ENCODE results near the gene MRPL14. TPM values are rescaled to one million over a fixed set of nuclear protein-coding genes. Genes with fewer than 3 reads are reported as not detected.
A peak's percentile ranks its signal among the peaks of the same experiment; 100 is the strongest.

MRPL14 gene
- total and polyA plus RNA-seq, 9 of the 15 experiments (the other 6 are each of a cell fraction or from before 2014, with no cell fraction given) = 126 to 424 (median 165) TPM

- TF ChIP-seq ATF3 (IDR thresholded peaks at IDR 0.05) = 0 out of 2 replicates have a peak, but pooled peaks have one; percentile 11
- no peak for TF ChIP-seq ATF3 (CRISPR knock-in tag; conservative IDR thresholded peaks at IDR 0.05)
- TF ChIP-seq KDM2B (CRISPR knock-in tag; IDR thresholded peaks at IDR 0.05) = no peak
- no peak for TF ChIP-seq RBM15 (IDR thresholded peaks at IDR 0.05; ENCODE audit: insufficient read depth, low read length)
- TF ChIP-seq PHB (CRISPR knock-in tag; IDR thresholded peaks at IDR 0.05) = no peak
- TF ChIP-seq ZNF212 (CRISPR knock-in tag; IDR thresholded peaks at IDR 0.05) = no peak
- no peak for TF ChIP-seq KLF13 (tag; IDR thresholded peaks at IDR 0.05; ENCODE audit: borderline replicate concordance, low read depth)
- TF ChIP-seq TCF7L2 (IDR thresholded peaks at IDR 0.05; ENCODE audit: low read depth, low read length) = no peak
- no peak for TF ChIP-seq STAT5B (CRISPR knock-in tag; IDR thresholded peaks at IDR 0.05)
- no peak for TF ChIP-seq HNRNPH1 (optimal IDR thresholded peaks at IDR 0.05; ENCODE audit: low read depth, low read length)
- no peak for TF ChIP-seq ZNF124 (CRISPR knock-in tag; IDR thresholded peaks at IDR 0.05)
- TF ChIP-seq ZNF121 (CRISPR knock-in tag; conservative IDR thresholded peaks at IDR 0.05) = no peak
- TF ChIP-seq ETS2 (tag; IDR thresholded peaks at IDR 0.05; ENCODE audit: borderline replicate concordance, poor library complexity, severe bottlenecking) = no peak
- TF ChIP-seq GTF3C2 (IDR thresholded peaks at IDR 0.05; ENCODE audit: borderline replicate concordance, extremely low read depth, insufficient read length) = no peak
- TF ChIP-seq SNRNP70 (optimal IDR thresholded peaks at IDR 0.05; ENCODE audit: low read depth, low read length) = no peak
- TF ChIP-seq PTRF (tag; IDR thresholded peaks at IDR 0.05) = no peak
- TF ChIP-seq GATA2 (CRISPR knock-in tag; IDR thresholded peaks at IDR 0.05) = no peak
- no peak for TF ChIP-seq ZNF175 (CRISPR knock-in tag; IDR thresholded peaks at IDR 0.05; ENCODE audit: low read depth)
- TF ChIP-seq MAFK (IDR thresholded peaks at IDR 0.05; ENCODE audit: low read length) = peak; percentile 60; the same call in 1 of the 2 replicates
- no peak for TF ChIP-seq HES1 (IDR thresholded peaks at IDR 0.05; ENCODE audit: low read depth)
- TF ChIP-seq C11orf30 (IDR thresholded peaks at IDR 0.05; ENCODE audit: low read depth) = peak; percentile 83
- TF ChIP-seq CEBPB (tag; IDR thresholded peaks at IDR 0.05) = no peak
- TF ChIP-seq DIDO1 (tag; IDR thresholded peaks at IDR 0.05; ENCODE audit: low read depth) = no peak
- TF ChIP-seq NR2C1 (IDR thresholded peaks at IDR 0.05) = no peak
- no peak for TF ChIP-seq NR2C1 (tag; IDR thresholded peaks at IDR 0.05)
- no peak for TF ChIP-seq ZBTB1 (CRISPR knock-in tag; IDR thresholded peaks at IDR 0.05; ENCODE audit: borderline replicate concordance, low read depth)
- TF ChIP-seq ZBTB17 (CRISPR knock-in tag; IDR thresholded peaks at IDR 0.05) = no peak
These were observed 10.4 kb downstream of the MRPL14 start (continued) for GRCh38 chr6:44116641-44117382.

All from K562 (cell line).